Uterus (tissue), 4 donors: Measurements from ENCODE around the gene GSX2. TPM values are rescaled to one million over a fixed set of nuclear protein-coding genes. Genes with fewer than 3 reads are reported as not detected.
"Not testable (repeated sequence)": the region's sequence is repeated elsewhere in the genome, so short reads cannot be mapped to it uniquely, and the experiment has no call there.

Experiments used
- DNase-seq, 2 donors: peaks; one replicate each; pipeline ENCODE4 v3.0.0-alpha.2; 2019 to 2020
- H3K27ac ChIP-seq, 2 donors: fragments of 200-600 bp; sonication (generic); 1 replicate in 1 of 2; 2 replicates in 1 of 2; pipeline ENCODE4 v1.5.1; 2016 to 2018
- H3K27me3 ChIP-seq, 2 donors: fragments of 200-600 bp; sonication (generic); one replicate each; pipeline ENCODE4 v1.5.1; 2018 to 2019; ENCODE audit warnings: control low read depth in 1 of 2
- H3K36me3 ChIP-seq, 2 donors: fragments of 200-600 bp; sonication (generic); one replicate each; pipeline ENCODE4 v1.5.1; 2019; ENCODE audit warnings: control low read depth in 1 of 2
- H3K4me1 ChIP-seq, 2 donors: fragments of 200-600 bp; sonication (generic); one replicate each; pipeline ENCODE4 v1.5.1; 2018 to 2019; ENCODE audit warnings: control low read depth in 1 of 2
- H3K4me3 ChIP-seq, 2 donors: fragments of 200-600 bp; sonication (generic); 1 replicate in 1 of 2; 2 replicates in 1 of 2; pipeline ENCODE4 v1.5.1; 2018 to 2019; ENCODE audit warnings: mild to moderate bottlenecking in 1 of 2
- H3K9me3 ChIP-seq, 2 donors: fragments of 200-600 bp; sonication (generic); one replicate each; pipeline ENCODE4 v1.5.1; 2019; ENCODE audit warnings: control low read depth in 1 of 2
- POLR2A ChIP-seq, 2 donors: fragments of 450-650 bp; IDR thresholded peaks; one replicate each; pipeline ENCODE4 v1.6.1; 2016; ENCODE audit warnings: antibody characterized with exemption in 2 of 2, mild to moderate bottlenecking in 1 of 2, moderate library complexity in 1 of 2
- intact Hi-C: fragments of 100-400 bp; cut with DNase I; formaldehyde crosslinking; loops from one replicate; pipeline ENCODE4 v1.15.1; 2023; ENCODE audit warnings: low total_unique reads
- total RNA-seq, 4 donors: library from RNA; depleted of rRNA in 3 of 4; stranded (reverse); fragments of >200 nt in 3 of 4; gene quantifications; one replicate each; pipeline versions ENCODE4 v1.1.0 to v1.2.4, GENCODE V29; 2014 to 2023
- TF ChIP-seq, protein P1 (sequence below), 4 experiments: fragments of 200-600 bp in 2 of 4; fragments of 450-650 bp in 2 of 4; sonication (generic) in 2 of 4; IDR thresholded peaks; one replicate each; pipeline ENCODE4 v1.5.1; 2016 to 2019; ENCODE audit warnings: antibody characterized with exemption in 4 of 4, mild to moderate bottlenecking in 2 of 4, moderate library complexity in 1 of 4
- donor health status: DM: yes; HTN: yes; CAD: no.

Gene GSX2
- total RNA-seq, 4 donors from 2014 or later, result not detected

- DNase-seq, result no peak
- intact Hi-C loops, result no loop called here
- H3K27ac ChIP-seq, result no peak overlapping the region
- no peak overlapping the region for H3K4me3 ChIP-seq
- no peaks in the 10 kb centered on the region for H3K9me3 ChIP-seq
- H3K27me3 ChIP-seq, result no peaks in the 10 kb centered on the region
- TF ChIP-seq, protein P1, sequence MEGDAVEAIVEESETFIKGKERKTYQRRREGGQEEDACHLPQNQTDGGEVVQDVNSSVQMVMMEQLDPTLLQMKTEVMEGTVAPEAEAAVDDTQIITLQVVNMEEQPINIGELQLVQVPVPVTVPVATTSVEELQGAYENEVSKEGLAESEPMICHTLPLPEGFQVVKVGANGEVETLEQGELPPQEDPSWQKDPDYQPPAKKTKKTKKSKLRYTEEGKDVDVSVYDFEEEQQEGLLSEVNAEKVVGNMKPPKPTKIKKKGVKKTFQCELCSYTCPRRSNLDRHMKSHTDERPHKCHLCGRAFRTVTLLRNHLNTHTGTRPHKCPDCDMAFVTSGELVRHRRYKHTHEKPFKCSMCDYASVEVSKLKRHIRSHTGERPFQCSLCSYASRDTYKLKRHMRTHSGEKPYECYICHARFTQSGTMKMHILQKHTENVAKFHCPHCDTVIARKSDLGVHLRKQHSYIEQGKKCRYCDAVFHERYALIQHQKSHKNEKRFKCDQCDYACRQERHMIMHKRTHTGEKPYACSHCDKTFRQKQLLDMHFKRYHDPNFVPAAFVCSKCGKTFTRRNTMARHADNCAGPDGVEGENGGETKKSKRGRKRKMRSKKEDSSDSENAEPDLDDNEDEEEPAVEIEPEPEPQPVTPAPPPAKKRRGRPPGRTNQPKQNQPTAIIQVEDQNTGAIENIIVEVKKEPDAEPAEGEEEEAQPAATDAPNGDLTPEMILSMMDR (IDR thresholded peaks at IDR 0.05), result no peak
- TF ChIP-seq POLR2A (IDR thresholded peaks at IDR 0.05), result no peak
- no peaks in the 10 kb centered on the region for H3K36me3 ChIP-seq
- H3K4me1 ChIP-seq, result no peaks in the 10 kb centered on the region
These were observed 19.1 kb downstream of the GSX2 start for GRCh38 chr4:54118850-54119589.

DNA sequence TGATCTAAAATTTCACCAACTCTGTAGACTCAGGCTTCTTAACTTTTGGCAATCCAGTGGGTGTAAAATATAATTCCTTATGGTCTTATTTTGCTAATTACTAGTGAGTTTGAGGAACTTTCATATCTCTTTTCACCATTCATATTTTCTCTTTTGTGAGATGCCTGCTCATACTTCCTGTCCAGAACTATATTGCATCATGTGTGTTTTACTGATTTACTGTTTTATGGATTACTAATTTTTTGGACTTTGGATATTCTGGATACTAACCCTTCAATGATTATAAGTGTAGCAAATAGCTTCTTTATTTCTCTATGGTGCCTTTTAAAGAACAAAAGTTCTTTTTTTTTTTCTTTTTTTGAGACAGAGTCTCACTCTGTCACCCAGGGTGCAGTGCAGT, 20.6 kb downstream of the GSX2 start:
- intact Hi-C loops, result no loop called here
- no peak overlapping the region for H3K27ac ChIP-seq
- H3K27me3 ChIP-seq, result no peaks in the 10 kb centered on the region
- no peaks in the 10 kb centered on the region for H3K36me3 ChIP-seq
- H3K9me3 ChIP-seq, result no peaks in the 10 kb centered on the region
- DNase-seq, result no peak
- TF ChIP-seq, protein P1 (IDR thresholded peaks at IDR 0.05), result no peak
- no peak for TF ChIP-seq POLR2A (IDR thresholded peaks at IDR 0.05)
- H3K4me3 ChIP-seq, result no peak overlapping the region
- H3K4me1 ChIP-seq, result no peaks in the 10 kb centered on the region

GRCh38 chr4:54127660-54128059, 27.7 kb downstream of the GSX2 start:
- no peaks in the 10 kb centered on the region for H3K9me3 ChIP-seq
- no peaks in the 10 kb centered on the region for H3K36me3 ChIP-seq
- H3K27ac ChIP-seq, result no peak overlapping the region
- no peaks in the 10 kb centered on the region for H3K4me1 ChIP-seq
- H3K27me3 ChIP-seq, result no peaks in the 10 kb centered on the region
- no peak overlapping the region for H3K4me3 ChIP-seq
- intact Hi-C loops, result no loop called here
- DNase-seq, result no peak
- TF ChIP-seq, protein P1 (IDR thresholded peaks at IDR 0.05), result no peak
- TF ChIP-seq POLR2A (IDR thresholded peaks at IDR 0.05), result no peak

DNA sequence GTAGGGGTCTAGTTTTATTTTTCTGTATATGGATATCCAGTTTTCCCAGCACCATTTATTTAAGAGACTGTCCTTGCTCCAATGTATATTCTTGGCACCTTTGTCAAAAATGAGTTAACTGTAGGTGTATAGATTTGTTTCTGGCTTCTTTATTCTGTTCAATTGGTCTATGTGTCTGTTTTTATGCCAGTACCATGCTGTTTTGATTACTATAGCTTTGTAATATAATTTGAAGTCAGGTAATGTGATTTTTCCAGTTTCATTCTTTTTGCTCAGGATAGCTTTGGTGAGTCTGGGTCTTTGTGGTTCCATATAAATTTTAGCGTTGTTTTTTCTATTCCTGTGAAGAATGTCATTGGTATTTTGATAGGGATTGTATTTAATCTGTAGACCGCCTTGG, 28.7 kb downstream of the GSX2 start:
- H3K9me3 ChIP-seq, H3K27ac ChIP-seq, H3K36me3 ChIP-seq, intact Hi-C loops, H3K4me3 ChIP-seq, H3K27me3 ChIP-seq, H3K4me1 ChIP-seq, DNase-seq: not testable (repeated sequence)

DNA sequence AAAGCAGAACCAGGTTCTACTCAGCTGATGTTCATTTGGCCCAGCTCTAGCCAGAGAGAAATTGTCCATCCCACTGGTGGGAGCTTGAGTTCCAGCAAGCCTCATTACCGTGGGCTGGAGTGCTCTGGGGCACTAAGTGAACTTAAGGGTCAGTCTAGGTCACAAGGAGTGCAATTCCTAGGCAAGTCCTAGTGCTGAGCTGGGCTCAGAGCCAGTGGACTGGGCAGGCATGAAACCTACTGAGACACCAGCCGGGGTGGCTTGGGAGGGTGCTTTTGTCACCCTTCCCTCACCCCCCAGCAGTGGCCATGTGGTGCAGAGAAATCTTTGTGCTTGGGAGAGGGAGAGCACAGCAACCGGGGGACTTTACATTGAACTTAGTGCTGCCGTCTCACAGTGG, 39.4 kb downstream of the GSX2 start:
- no peaks in the 10 kb centered on the region for H3K36me3 ChIP-seq
- no peak overlapping the region for H3K27ac ChIP-seq
- DNase-seq, result no peak
- no peaks in the 10 kb centered on the region for H3K9me3 ChIP-seq
- no peaks in the 10 kb centered on the region for H3K27me3 ChIP-seq
- intact Hi-C loops, result no loop called here
- no peaks in the 10 kb centered on the region for H3K4me1 ChIP-seq
- TF ChIP-seq POLR2A (IDR thresholded peaks at IDR 0.05), result no peak
- TF ChIP-seq, protein P1 (IDR thresholded peaks at IDR 0.05), result no peak
- H3K4me3 ChIP-seq, result no peak overlapping the region

DNA sequence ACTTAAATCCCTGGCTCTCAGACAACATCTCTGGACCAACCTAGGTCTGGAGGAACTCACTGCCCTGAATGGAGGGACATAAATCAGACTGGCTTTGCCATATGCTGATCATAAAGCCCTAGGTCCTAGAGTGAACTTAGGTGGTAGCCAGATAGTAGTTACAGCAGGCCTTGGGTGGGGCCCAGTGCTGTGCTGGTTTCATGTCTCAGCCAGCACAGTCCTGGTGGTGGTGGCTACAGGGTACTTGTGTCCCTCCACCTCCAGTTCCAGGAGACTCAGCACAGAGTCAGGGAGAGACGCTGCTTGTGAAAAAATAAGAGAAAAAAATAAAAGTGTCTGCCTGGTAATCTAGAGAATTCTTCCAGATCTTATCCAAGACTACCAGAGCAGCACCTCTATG, 40.3 kb downstream of the GSX2 start:
- no peak for DNase-seq
- no peaks in the 10 kb centered on the region for H3K36me3 ChIP-seq
- H3K27ac ChIP-seq, result no peak overlapping the region
- no peaks in the 10 kb centered on the region for H3K27me3 ChIP-seq
- no peaks in the 10 kb centered on the region for H3K4me1 ChIP-seq
- TF ChIP-seq POLR2A (IDR thresholded peaks at IDR 0.05), result no peak
- TF ChIP-seq, protein P1 (IDR thresholded peaks at IDR 0.05), result no peak
- H3K4me3 ChIP-seq, result no peak overlapping the region
- intact Hi-C loops, result no loop called here
- H3K9me3 ChIP-seq, result no peaks in the 10 kb centered on the region
